CD4-positive, alpha-beta T cell treated with Interleukin-4 for 1 hour (primary cell): ENCODE measurements around the gene PSORS1C1.

ENCODE experiments used
- DNase-seq, 2 donors: peaks; one replicate each; pipeline ENCODE4 v3.0.0-alpha.2; 2020 to 2022

Gene PSORS1C1

DNA sequence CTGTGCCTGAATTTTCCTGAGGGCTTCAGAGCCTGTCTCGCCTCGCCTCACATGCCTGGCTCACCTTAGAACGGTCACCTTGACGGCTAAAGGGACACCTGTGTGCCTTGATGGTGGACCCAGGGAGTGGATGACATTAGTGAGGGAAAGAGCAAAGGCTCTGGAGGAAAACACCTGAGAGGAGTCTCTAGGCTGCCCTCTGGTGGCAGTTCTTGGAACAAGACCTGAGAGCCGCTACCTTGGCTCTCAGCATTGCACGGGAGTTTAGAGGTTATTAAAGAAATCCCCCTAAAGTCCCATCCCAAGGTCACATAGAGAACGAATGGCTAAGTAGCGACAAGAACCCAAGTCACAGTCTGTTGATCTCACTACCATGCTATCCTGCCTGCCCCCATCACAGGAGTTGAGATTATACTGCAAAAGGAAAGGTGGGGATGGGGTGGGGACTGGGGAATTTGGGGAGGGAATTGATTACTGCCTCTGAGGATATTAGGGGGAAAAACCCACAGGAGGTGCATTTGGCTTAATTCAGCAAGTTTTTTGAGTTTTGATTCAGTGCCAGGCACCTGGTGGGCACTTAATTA lies 13.6 kb downstream of the PSORS1C1 start:
- DNase-seq = peak; percentile 69 to 75

DNA sequence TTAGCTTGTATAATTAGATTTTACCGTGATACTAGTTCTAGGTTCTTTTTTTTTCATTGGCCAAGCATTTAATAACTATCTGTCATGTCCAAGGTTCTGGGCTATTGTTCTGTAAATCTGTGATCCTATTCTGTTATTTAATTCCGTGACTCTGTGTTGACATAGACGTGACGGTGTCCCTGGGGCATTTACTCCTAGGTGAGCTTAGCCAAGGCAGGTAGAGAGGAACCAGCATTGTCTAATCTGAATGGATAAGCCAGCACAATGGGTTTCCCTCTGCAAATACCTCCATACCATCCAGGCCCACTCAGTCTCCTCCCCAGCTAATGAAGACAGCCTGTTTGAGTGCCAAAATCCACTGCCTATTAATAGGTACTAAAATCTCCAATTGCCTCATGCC lies 14.5 kb downstream of the PSORS1C1 start:
- no peak for DNase-seq

- no peak for DNase-seq
These were observed 16.2 kb downstream of the PSORS1C1 start for GRCh38 chr6:31130751-31131150.

DNA sequence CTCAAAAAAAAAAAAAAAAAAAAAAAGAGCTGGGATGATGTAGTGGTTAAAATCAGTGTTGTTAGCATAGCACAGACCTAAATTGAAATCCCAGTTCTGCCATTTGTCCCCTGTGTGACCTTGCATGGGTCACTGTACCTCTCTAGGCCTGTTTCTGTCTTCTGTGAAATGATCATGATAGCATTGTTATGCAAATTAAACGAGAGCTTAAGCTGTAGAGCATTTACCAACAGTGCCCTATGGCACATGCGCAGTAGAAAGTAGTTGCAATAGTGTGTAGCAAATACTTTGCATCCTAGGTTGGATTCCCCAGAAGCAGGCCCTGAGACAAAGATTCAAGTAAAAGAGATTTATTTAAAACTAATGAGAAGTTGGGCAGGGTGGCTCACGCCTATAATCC lies 17.0 kb downstream of the PSORS1C1 start:
- DNase-seq = no peak

DNA sequence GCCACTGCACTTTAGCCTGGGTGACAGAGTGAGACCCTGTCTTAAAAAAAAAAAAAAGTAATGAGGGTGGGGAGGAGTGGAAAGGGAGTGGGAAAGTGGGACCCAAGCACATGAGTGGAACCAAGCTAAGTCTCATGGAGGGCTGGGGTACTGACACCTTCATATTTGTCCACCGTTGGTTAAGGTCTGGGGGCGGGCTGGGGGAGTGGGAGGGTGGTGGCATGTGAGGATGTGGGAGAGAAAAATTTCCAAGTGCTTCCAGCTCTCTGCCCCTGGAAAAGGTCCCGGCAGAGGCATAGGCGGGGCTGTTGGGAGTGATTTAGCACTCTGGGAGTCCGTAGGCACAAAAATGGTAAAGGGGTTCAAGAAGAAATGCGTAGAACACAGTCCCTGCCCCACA lies 18.2 kb downstream of the PSORS1C1 start:
- DNase-seq = no peak

DNA sequence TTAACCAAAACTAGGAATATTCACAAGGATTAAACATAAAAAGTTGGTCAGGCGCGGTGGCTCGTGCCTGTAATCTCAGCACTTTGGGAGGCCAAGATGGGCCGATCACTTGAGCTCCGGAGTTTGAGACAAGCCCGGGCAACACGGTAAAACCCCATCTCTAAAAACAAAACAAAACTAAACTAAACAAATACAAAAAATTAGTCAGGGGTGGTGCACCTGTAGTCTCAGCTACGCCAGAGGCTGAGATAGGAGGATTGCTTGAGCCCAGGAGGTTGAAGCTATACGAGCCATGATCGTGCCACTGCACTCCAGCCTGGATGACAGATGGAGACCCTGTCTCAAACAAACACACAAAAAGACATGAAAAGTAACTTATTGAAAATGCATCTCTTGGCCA lies 21.1 kb downstream of the PSORS1C1 start:
- no peak for DNase-seq

DNA sequence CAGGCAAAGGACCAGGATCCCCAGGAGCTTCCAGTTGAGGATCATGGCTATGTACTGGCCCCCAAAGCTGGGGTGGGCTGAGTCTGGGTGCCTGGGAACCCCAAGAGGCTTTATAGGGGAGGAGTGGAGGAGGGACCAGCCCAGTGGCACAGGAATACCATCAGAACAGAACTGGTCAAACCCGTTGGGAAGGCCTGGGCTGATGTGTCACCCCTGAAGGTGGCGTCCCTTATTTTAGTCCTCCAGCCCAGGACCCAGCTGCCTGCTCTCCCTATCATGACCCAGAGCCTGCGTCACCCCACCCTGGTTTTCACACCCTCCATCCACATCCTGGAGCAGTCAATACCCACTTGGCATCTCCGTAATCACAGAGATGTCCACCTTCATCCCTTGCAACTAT lies 24.4 kb downstream of the PSORS1C1 start, which contains the start of gene PSORS1C2:
TSS of gene PSORS1C2 (minus strand) at position 85 of the 400 bp plus-strand sequence. CDS start at position 45, 40 bp downstream.
- no peak for DNase-seq

- no peak for DNase-seq
These were observed 25.0 kb downstream of the PSORS1C1 start for GRCh38 chr6:31139599-31139998.

GRCh38 chr6:31140643-31141042 lies 26.0 kb downstream of the PSORS1C1 start:
- no peak for DNase-seq

DNA sequence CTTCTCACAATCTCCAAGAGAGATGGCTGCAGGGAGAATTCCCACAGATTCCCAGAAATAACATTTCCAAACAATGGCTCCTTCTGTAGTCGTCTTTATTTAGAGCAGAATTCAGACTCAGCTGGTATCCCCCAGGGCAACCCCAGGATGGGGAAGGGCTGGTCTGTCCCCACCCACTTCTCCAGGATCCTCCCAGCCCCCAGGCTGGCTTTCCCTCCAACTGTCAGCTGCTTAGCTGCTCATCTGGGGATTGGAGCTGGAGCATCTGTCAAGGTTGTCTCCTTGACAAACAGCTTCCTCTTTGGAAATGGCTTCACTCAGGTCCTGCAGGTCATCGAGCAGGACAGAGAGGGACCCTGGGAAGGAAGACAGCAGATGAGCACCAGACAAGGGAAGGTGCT lies 27.8 kb downstream of the PSORS1C1 start:
- DNase-seq = no peak

DNA sequence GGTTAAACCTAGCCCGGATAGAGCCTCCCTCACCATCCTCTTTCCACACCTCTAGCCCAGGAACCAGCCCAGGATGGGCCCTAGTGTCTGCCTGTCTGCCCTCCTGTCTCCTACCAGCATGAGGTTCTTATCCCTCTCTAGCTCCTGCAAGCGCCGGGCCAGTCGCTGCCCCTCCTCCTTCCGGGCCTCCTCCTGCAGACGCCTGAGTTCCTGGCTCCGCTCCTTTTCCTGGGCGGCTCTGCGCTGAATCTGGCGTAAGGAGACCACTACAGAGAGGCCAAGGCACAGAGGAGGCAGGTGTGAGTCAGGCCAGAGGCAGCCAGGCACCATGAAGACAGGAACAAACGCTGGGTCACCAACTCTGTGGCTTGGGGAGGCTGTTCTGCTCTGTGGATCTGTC lies 28.5 kb downstream of the PSORS1C1 start:
- no peak for DNase-seq

- DNase-seq = no peak
These were observed 29.8 kb downstream of the PSORS1C1 start for GRCh38 chr6:31144296-31144969.

- DNase-seq = no peak
These were observed 30.4 kb downstream of the PSORS1C1 start for GRCh38 chr6:31144970-31145340.

- no peak for DNase-seq
These were observed 30.8 kb downstream of the PSORS1C1 start for GRCh38 chr6:31145386-31145785.

DNA sequence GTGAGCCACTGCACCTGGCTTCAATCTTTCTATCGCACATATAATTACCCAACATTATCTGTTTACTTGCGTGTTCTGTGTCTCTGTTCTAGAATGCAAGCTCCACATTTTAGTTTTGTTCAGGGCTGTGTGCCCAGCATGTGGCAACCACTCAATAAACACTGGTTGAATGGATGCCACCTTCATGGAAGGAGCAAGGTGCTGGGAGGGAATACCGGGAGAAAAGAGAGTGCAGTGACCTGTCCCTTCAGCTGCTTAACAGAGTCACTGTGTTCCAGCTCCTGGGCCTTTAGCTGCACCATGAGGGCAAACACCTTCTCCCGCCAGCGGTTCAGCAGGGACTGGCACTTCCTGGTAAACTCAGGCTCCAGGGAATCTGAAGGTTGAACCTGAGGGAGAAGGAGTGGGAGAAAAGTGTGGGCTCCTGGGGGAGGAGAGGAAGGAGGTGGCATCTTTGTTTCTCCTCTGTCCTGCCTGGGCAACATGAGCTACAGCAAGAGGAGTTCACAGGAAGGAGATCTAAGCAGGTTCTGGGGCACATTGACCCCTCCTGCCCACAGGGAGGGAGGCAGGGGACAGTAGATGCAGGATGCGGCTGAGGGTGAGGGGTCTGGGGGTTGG lies 35.3 kb downstream of the PSORS1C1 start:
- no peak for DNase-seq

- DNase-seq = no peak
These were observed 38.2 kb downstream of the PSORS1C1 start for GRCh38 chr6:31152781-31153180.

GRCh38 chr6:31154436-31154835 lies 39.8 kb downstream of the PSORS1C1 start:
- DNase-seq = no peak

GRCh38 chr6:31156641-31157040 lies 42.0 kb downstream of the PSORS1C1 start:
- no peak for DNase-seq

GRCh38 chr6:31157513-31158139 lies 43.0 kb downstream of the PSORS1C1 start, which contains the start of gene CCHCR1:
TSS of gene CCHCR1 (minus strand) at chr6:31157802. CDS start at chr6:31157600, 202 bp downstream.
- DNase-seq = no peak

DNA sequence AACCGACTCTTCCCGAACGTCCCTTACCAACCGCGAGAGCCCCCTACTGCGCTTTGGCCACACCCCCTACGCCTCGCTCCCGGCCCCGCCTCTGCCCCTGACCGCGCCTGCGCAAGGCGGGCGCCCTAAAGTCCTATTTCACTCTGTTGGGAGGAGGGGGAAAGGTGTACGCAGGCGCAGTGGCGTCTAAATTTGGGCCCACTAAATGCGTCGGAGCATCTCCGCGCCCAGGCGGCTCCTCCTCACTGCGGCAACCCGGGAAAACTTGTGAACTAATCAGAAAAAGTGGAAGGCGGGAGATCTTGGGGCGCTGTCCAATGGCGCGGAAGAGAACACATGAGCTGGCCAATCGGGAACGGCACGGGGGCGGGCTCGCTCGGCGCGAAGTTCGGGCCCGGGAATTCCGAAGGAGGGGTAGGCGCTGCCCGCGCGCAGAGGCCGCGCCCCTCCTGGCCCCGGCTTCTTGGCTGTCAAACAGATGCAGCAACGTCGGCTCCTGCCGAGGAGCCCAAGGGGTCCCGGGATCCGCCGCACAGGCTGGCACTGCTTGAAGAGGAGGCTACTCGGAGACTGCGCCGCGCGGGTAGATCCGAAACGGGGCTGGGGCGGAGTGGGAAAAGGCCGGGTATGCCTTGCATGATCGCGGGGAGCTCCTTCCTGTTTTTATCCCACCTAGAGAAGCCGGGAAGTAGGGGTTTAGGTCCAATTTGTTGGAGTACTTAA lies 43.7 kb downstream of the PSORS1C1 start, which contains the start of gene TCF19:
TSS of gene TCF19 (plus strand) at position 450 of the 723 bp plus-strand sequence. CDS start 881 bp downstream, outside the sequence.
- peak; percentile 99 for DNase-seq

DNA sequence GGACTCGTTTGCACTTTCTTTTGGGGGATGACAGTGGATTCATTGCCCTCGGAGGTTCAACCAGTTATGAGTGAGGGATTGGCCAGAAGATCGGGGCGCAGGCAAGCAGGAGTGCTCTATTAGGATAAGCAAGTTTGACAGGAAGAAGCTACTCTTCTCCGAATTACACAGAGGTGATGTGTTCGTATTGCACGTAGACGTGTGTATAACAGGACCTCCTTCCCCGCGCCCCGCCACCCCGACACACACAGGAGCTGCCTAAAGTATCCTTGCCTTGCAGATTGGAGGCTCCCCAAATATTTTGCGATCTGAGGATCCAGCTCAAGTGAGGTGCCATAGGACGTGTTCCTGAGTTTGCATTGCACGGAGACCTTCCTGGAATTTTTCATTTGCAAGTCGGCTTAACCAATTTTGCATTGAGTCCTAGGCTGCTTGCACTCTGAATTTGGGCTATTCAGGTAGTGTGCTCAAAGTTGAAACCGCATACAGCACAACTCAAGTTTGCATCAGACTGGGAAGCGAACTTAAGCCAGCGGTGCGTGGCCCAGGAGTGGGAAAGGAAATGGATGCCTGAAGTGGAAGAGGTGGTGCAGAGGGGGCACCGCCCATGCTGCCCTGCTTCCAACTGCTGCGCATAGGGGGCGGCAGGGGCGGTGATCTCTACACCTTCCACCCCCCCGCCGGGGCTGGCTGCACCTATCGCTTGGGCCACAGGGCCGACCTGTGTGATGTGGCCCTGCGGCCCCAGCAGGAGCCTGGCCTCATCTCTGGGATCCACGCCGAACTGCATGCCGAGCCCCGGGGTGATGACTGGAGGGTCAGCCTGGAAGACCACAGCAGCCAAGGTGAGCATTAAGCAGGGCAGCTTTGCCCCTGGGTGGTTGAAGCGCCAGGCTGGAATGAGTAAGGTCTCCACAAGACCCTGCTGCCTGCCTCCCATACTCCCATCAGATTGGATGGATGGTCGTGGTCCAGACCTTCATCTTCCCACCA lies 44.6 kb downstream of the PSORS1C1 start:
- no peak for DNase-seq
